ENCODE results near the gene USPL1. TPM values are rescaled to one million over a fixed set of nuclear protein-coding genes. Genes with fewer than 3 reads are reported as not detected.

USPL1 gene
- total RNA-seq, 1 experiment from 2014 or later, result 23.4 TPM

- intact Hi-C loops (cut with micrococcal nuclease; ENCODE audit: unreplicated experiment), result no loop called here
- no TSS peak for BruUV-seq (replicated peaks)
- Histone ChIP-seq H3K9me3 (no peaks in the 10 kb centered on the region), H3K27me3 (replicated peaks; ENCODE audit: control insufficient read depth, insufficient read depth, low read length) (no peaks in the 10 kb centered on the region), H3K36me3 (ENCODE audit: control insufficient read depth, insufficient read depth, low read length) (no peaks in the 10 kb centered on the region), H3K4me3 (ENCODE audit: low read depth, low read length) (no peak overlapping the region), H3K4me1 (no peaks in the 10 kb centered on the region)
- ChIA-PET CTCF (no interaction called here), POLR2A (interaction anchor here (0.5 to 0.6 kb wide), 2 partner anchors 83 to 275 kb away, joined by 3 to 8 read pairs; partner anchors contain the start of gene UBE2L5)
- no peaks in the 10 kb centered on the region for H3K36me3 Mint-ChIP-seq (ENCODE audit: insufficient read depth, unreplicated experiment)
- no peak overlapping the region for H3K4me3 Mint-ChIP-seq (ENCODE audit: unreplicated experiment)
- no peak for TF ChIP-seq CTCF (IDR thresholded peaks at IDR 0.05; ENCODE audit: insufficient read depth in 1 of 2, low read depth in 1 of 2, low read length in 1 of 2, severe bottlenecking in 1 of 2, unreplicated experiment in 1 of 2)
- peaks cover 8% of the 10 kb centered on the region for H3K27me3 Mint-ChIP-seq (ENCODE audit: insufficient read depth, unreplicated experiment)
- H3K4me1 Mint-ChIP-seq (ENCODE audit: low read depth, unreplicated experiment), result peaks cover 7% of the 10 kb centered on the region
- DNase-seq, result no peak
- H3K9me3 Mint-ChIP-seq (ENCODE audit: unreplicated experiment), result no peaks in the 10 kb centered on the region
- no peak overlapping the region for H3K27ac Mint-ChIP-seq (ENCODE audit: unreplicated experiment)
These were observed 79.6 kb downstream of the USPL1 start for GRCh38 chr13:30697177-30697953.

- intact Hi-C loops (cut with micrococcal nuclease; ENCODE audit: unreplicated experiment), result no loop called here
- Histone ChIP-seq H3K4me1 (no peaks in the 10 kb centered on the region), H3K9me3 (no peaks in the 10 kb centered on the region), H3K36me3 (ENCODE audit: control insufficient read depth, insufficient read depth, low read length) (no peaks in the 10 kb centered on the region), H3K27me3 (replicated peaks; ENCODE audit: control insufficient read depth, insufficient read depth, low read length) (no peaks in the 10 kb centered on the region), H3K4me3 (ENCODE audit: low read depth, low read length) (no peak overlapping the region)
- no peak overlapping the region for H3K4me3 Mint-ChIP-seq (ENCODE audit: unreplicated experiment)
- BruUV-seq (replicated peaks), result no TSS peak
- peaks cover 7% of the 10 kb centered on the region for H3K4me1 Mint-ChIP-seq (ENCODE audit: low read depth, unreplicated experiment)
- no peak for TF ChIP-seq CTCF (IDR thresholded peaks at IDR 0.05; ENCODE audit: insufficient read depth in 1 of 2, low read depth in 1 of 2, low read length in 1 of 2, severe bottlenecking in 1 of 2, unreplicated experiment in 1 of 2)
- no peaks in the 10 kb centered on the region for H3K9me3 Mint-ChIP-seq (ENCODE audit: unreplicated experiment)
- DNase-seq, result no peak
- ChIA-PET CTCF (no interaction called here), POLR2A (no interaction called here)
- no peaks in the 10 kb centered on the region for H3K36me3 Mint-ChIP-seq (ENCODE audit: insufficient read depth, unreplicated experiment)
- H3K27ac Mint-ChIP-seq (ENCODE audit: unreplicated experiment), result no peak overlapping the region
- H3K27me3 Mint-ChIP-seq (ENCODE audit: insufficient read depth, unreplicated experiment), result peaks cover 8% of the 10 kb centered on the region
These were observed 80.3 kb downstream of the USPL1 start for GRCh38 chr13:30697996-30698401.

- Mint-ChIP-seq H3K27ac (ENCODE audit: unreplicated experiment) (no peak overlapping the region), H3K36me3 (ENCODE audit: insufficient read depth, unreplicated experiment) (no peaks in the 10 kb centered on the region), H3K9me3 (ENCODE audit: unreplicated experiment) (no peaks in the 10 kb centered on the region), H3K27me3 (ENCODE audit: insufficient read depth, unreplicated experiment) (peaks cover 8% of the 10 kb centered on the region), H3K4me1 (ENCODE audit: low read depth, unreplicated experiment) (peaks cover 7% of the 10 kb centered on the region), H3K4me3 (ENCODE audit: unreplicated experiment) (no peak overlapping the region)
- intact Hi-C loops (cut with micrococcal nuclease; ENCODE audit: unreplicated experiment), result no loop called here
- Histone ChIP-seq H3K36me3 (ENCODE audit: control insufficient read depth, insufficient read depth, low read length) (no peaks in the 10 kb centered on the region), H3K4me1 (no peaks in the 10 kb centered on the region), H3K27me3 (replicated peaks; ENCODE audit: control insufficient read depth, insufficient read depth, low read length) (no peaks in the 10 kb centered on the region), H3K4me3 (ENCODE audit: low read depth, low read length) (no peak overlapping the region), H3K9me3 (no peaks in the 10 kb centered on the region)
- BruUV-seq (replicated peaks), result no TSS peak
- CTCF ChIA-PET, result no interaction called here
- no peak for TF ChIP-seq CTCF (IDR thresholded peaks at IDR 0.05; ENCODE audit: insufficient read depth in 1 of 2, low read depth in 1 of 2, low read length in 1 of 2, severe bottlenecking in 1 of 2, unreplicated experiment in 1 of 2)
- POLR2A ChIA-PET, result interaction anchor here (0.6 kb wide), 1 partner anchor 26 kb away, joined by 3 read pairs; no protein-coding TSS in a partner anchor
- no peak for DNase-seq
These were observed 80.8 kb downstream of the USPL1 start for GRCh38 chr13:30698488-30699005.

Measured in Caco-2 (cell line).